OCI-LY3 (cell line): ENCODE measurements around the gene SIGLEC5.
A peak's percentile ranks its signal among the peaks of the same experiment; 100 is the strongest.

Source experiments
- H2AFZ ChIP-seq: fragments of 200-600, 300-600 bp; shearing (Covaris generic); 2 replicates; pipeline ENCODE4 v1.6.0; 2014; ENCODE audit warnings: antibody characterized with exemption, low read depth, low read length
- H3K27ac ChIP-seq: fragments of 200-600, 300-600 bp; sonication (generic); 2 replicates; pipeline ENCODE4 v1.5.1; 2014; ENCODE audit warnings: mild to moderate bottlenecking, low read length, moderate library complexity, mixed read lengths
- H3K27me3 ChIP-seq: fragments of 200-600, 300-600 bp; sonication (generic); 2 replicates; pipeline ENCODE4 v1.6.1; 2014; ENCODE audit warnings: low read depth, low read length, mixed read lengths
- H3K36me3 ChIP-seq: fragments of 200-600, 300-600 bp; sonication (generic); replicated peaks from 2 replicates; pipeline ENCODE3; 2014; ENCODE audit warnings: low read depth, low read length, mixed read lengths
- H3K4me1 ChIP-seq: fragments of 300-600, 200-600 bp; sonication (generic); 2 replicates; pipeline ENCODE4 v1.6.1; 2014; ENCODE audit warnings: low read length, mixed read lengths
- H3K4me2 ChIP-seq: fragments of 200-600, 300-600 bp; sonication (generic); 2 replicates; pipeline ENCODE4 v1.6.1; 2014; ENCODE audit warnings: low read length, mixed read lengths
- H3K4me3 ChIP-seq: fragments of 300-600, 200-600 bp; sonication (generic); 2 replicates; pipeline ENCODE4 v1.5.1; 2014; ENCODE audit warnings: antibody characterized with exemption, mild to moderate bottlenecking, low read length, moderate library complexity
- H3K79me2 ChIP-seq: fragments of 300-600, 200-600 bp; shearing (Covaris generic); 2 replicates; pipeline ENCODE4 v1.6.1; 2014; ENCODE audit warnings: mild to moderate bottlenecking, low read length, mixed read lengths
- H3K9ac ChIP-seq: fragments of 300-600, 200-600 bp; shearing (Covaris generic); 2 replicates; pipeline ENCODE4 v1.6.0; 2014; ENCODE audit warnings: mild to moderate bottlenecking, low read length, moderate library complexity
- H3K9me3 ChIP-seq: fragments of 200-600, 300-600 bp; shearing (Covaris generic); 2 replicates; pipeline ENCODE4 v1.6.1; 2014; ENCODE audit warnings: low read length, mixed read lengths; ENCODE audit not compliant: insufficient read depth
- H4K20me1 ChIP-seq: fragments of 200-600, 300-600 bp; sonication (generic); 2 replicates; pipeline ENCODE4 v1.6.1; 2016; ENCODE audit warnings: low read length, mixed read lengths; ENCODE audit not compliant: insufficient read depth
- EZH2phosphoT487 ChIP-seq: fragments of 200-600 bp; shearing (Covaris generic); IDR thresholded peaks from 2 replicates; pipeline ENCODE4 v1.6.1; 2018; ENCODE audit warnings: antibody characterized with exemption, mixed run types, low read depth
- TF ChIP-seq, protein P1 (sequence below): fragments of 200-600, 300-600 bp; sonication (generic); IDR thresholded peaks from 2 replicates; pipeline ENCODE4 v1.5.1; 2014; ENCODE audit warnings: antibody characterized with exemption, low read length, low read depth

Gene SIGLEC5

DNA sequence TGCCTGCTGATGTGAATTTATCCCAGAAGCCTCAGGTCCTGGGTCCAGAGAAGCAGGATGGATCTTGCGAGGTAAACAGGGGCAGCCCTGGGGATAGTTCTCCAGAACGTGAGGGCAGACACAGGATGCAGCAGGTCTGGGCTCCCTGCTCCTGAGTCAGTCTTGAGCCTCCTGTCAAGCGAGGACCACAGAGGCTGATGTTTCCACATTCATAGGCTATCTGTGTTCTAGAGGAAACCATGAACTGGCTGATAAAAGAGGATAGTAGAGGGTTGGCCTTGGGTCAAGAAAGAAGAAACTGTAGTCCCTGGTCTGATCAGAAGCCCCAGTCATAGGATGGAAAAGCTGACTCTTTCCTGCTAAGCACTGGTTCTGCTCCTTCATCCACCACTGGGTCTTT lies 56.9 kb downstream of the SIGLEC5 start:
- Histone ChIP-seq H3K27me3 (peaks cover 5% of the 10 kb centered on the region; the same call in 1 of the 2 replicates), H3K4me1 (peaks cover 19% of the 10 kb centered on the region), H3K9me3 (no peaks in the 10 kb centered on the region), H3K4me3 (no peak overlapping the region), H3K9ac (no peak overlapping the region), H2AFZ (no peak overlapping the region), H3K27ac (no peak overlapping the region), H3K4me2 (no peak overlapping the region), H3K79me2 (peaks cover 13% of the 10 kb centered on the region), H4K20me1 (no peaks in the 10 kb centered on the region), H3K36me3 (peaks cover 17% of the 10 kb centered on the region)
- TF ChIP-seq, protein P1, sequence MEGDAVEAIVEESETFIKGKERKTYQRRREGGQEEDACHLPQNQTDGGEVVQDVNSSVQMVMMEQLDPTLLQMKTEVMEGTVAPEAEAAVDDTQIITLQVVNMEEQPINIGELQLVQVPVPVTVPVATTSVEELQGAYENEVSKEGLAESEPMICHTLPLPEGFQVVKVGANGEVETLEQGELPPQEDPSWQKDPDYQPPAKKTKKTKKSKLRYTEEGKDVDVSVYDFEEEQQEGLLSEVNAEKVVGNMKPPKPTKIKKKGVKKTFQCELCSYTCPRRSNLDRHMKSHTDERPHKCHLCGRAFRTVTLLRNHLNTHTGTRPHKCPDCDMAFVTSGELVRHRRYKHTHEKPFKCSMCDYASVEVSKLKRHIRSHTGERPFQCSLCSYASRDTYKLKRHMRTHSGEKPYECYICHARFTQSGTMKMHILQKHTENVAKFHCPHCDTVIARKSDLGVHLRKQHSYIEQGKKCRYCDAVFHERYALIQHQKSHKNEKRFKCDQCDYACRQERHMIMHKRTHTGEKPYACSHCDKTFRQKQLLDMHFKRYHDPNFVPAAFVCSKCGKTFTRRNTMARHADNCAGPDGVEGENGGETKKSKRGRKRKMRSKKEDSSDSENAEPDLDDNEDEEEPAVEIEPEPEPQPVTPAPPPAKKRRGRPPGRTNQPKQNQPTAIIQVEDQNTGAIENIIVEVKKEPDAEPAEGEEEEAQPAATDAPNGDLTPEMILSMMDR, result no peak
- no peak for TF ChIP-seq EZH2phosphoT487

DNA sequence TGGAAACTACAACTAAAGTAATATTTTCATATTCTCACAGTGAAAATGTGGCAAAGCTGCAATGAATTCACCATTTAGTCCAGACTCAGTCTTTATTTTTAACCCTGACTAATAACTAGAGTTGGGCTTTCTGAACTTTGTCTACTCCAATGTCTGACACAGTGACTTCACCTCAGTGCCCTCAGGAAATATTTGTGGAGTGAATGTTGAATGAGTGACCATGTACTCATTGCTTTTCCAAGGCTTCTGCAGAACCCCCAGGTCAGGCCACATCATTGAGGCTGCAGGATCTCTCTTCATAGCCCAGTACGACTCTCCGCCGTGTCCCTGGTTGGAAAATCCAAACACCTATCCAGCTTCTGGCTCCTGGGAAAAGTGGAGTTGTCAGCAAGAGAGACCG lies 57.3 kb downstream of the SIGLEC5 start:
- no peaks in the 10 kb centered on the region for H3K9me3 ChIP-seq
- H3K36me3 ChIP-seq, result peaks cover 17% of the 10 kb centered on the region
- TF ChIP-seq, protein P1, result no peak
- no peak for TF ChIP-seq EZH2phosphoT487
- no peak overlapping the region for H2AFZ ChIP-seq
- no peak overlapping the region for H3K9ac ChIP-seq
- H3K27ac ChIP-seq, result no peak overlapping the region
- H3K4me2 ChIP-seq, result peak overlapping the region; percentile 99; the same call in 1 of the 2 replicates
- H4K20me1 ChIP-seq, result no peaks in the 10 kb centered on the region
- H3K27me3 ChIP-seq, result peaks cover 10% of the 10 kb centered on the region
- peaks cover 19% of the 10 kb centered on the region for H3K4me1 ChIP-seq
- no peak overlapping the region for H3K4me3 ChIP-seq
- H3K79me2 ChIP-seq, result peaks cover 13% of the 10 kb centered on the region

DNA sequence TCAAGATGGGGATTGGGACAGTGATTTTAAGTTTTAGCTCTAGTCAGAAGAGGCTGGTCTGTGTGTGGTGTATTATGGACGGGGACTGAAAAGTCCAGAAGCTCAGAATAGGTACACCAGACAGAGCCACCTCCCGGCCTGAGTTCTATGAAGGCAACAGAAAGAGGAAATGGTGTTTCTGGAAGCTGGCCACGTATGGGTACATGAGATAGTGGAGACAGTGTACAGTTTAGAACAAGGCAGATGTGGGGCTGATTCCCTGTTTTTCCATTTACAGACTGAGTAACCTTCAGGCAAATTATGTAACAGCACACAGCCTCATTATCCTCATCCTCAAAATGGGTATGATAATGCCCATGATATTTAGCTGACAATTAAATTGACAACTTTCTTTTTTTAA lies 57.8 kb downstream of the SIGLEC5 start:
- TF ChIP-seq, protein P1, result no peak
- no peak for TF ChIP-seq EZH2phosphoT487
- Histone ChIP-seq H3K36me3 (peaks cover 17% of the 10 kb centered on the region), H2AFZ (no peak overlapping the region), H3K9me3 (no peaks in the 10 kb centered on the region), H3K27me3 (peaks cover 10% of the 10 kb centered on the region), H3K79me2 (peaks cover 13% of the 10 kb centered on the region), H3K27ac (no peak overlapping the region), H3K4me1 (peaks cover 19% of the 10 kb centered on the region), H3K9ac (no peak overlapping the region), H3K4me3 (peak overlapping the region; percentile 88), H3K4me2 (peak overlapping the region; percentile 99), H4K20me1 (no peaks in the 10 kb centered on the region)

DNA sequence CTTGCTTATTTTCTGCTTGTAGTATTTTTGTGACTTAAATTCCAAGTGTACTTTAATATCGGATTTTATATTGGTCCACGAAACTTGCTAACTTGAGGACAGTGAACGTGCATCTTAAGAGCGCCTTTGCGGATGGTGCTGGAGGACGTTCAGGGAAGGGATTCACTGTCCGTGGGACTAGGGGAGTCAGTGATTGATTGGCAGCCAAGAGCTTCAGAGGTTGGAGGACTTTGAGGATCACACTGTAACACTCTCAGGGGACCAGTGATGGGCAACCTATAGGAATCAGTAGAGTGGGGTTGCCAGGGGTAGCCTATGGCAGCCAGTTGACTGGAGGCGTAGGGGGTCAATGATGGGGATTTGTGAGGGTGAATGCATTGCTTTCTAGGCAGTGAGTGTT lies 58.6 kb downstream of the SIGLEC5 start:
- H4K20me1 ChIP-seq, result no peaks in the 10 kb centered on the region
- peak overlapping the region; percentile 99 for H3K4me2 ChIP-seq
- peaks cover 10% of the 10 kb centered on the region for H3K36me3 ChIP-seq
- H3K27ac ChIP-seq, result 0 out of 2 replicates have a peak overlapping the region, but pooled peaks have one; percentile 10
- peak overlapping the region; percentile 78 for H3K9ac ChIP-seq
- peak overlapping the region; percentile 100; the same call in 1 of the 2 replicates for H2AFZ ChIP-seq
- peaks cover 10% of the 10 kb centered on the region for H3K27me3 ChIP-seq
- H3K4me3 ChIP-seq, result peak overlapping the region; percentile 88
- H3K4me1 ChIP-seq, result peaks cover 19% of the 10 kb centered on the region
- H3K9me3 ChIP-seq, result no peaks in the 10 kb centered on the region
- H3K79me2 ChIP-seq, result peaks cover 13% of the 10 kb centered on the region
- TF ChIP-seq, protein P1, result no peak
- TF ChIP-seq EZH2phosphoT487, result no peak
